MCF 10A (cell line): ENCODE data around the gene TMEM198. TPM values are rescaled to one million over a fixed set of nuclear protein-coding genes. Genes with fewer than 3 reads are reported as not detected.

Experiments
- BruUV-seq: library from RNA; stranded (reverse); fragments of 400-500 nt; replicated peaks from 2 replicates; lab custom pipeline; 2021; lab: Mats Ljungman, UMichigan
- CTCF ChIA-PET: fragments of 300-600 bp; sonication (Branson Sonifier 250); formaldehyde crosslinking; extraction: SDS; loops from one replicate; lab custom pipeline; 2021; ENCODE audit warnings: antibody characterized with exemption, inconsistent platforms; lab: Yijun Ruan, JAX
- POLR2A ChIA-PET: fragments of 300-600, 350-650 bp; sonication (Branson Sonifier 250); formaldehyde crosslinking; extraction: SDS; loops from one replicate; lab custom pipeline; 2020; ENCODE audit warnings: antibody characterized with exemption, inconsistent platforms; lab: Yijun Ruan, JAX
- DNase-seq: peaks from one replicate; pipeline ENCODE4 v3.0.0-alpha.2; 2018; ENCODE audit not compliant: unreplicated experiment
- H3K27ac Mint-ChIP-seq: one replicate; pipeline ENCODE4 v1.8.0; 2022; ENCODE audit warnings: mild to moderate bottlenecking, low read depth, mixed read lengths; ENCODE audit not compliant: unreplicated experiment
- H3K27me3 Mint-ChIP-seq: one replicate; pipeline ENCODE4 v1.8.0; 2022; ENCODE audit warnings: mixed read lengths; ENCODE audit not compliant: insufficient read depth, unreplicated experiment
- H3K36me3 Mint-ChIP-seq: one replicate; pipeline ENCODE4 v1.8.0; 2022; ENCODE audit warnings: mild to moderate bottlenecking, moderate library complexity, mixed read lengths; ENCODE audit not compliant: insufficient read depth, unreplicated experiment
- H3K4me1 Mint-ChIP-seq: one replicate; pipeline ENCODE4 v1.8.0; 2022; ENCODE audit warnings: mixed read lengths; ENCODE audit not compliant: insufficient read depth, unreplicated experiment
- H3K4me3 Mint-ChIP-seq: one replicate; pipeline ENCODE4 v1.8.0; 2022; ENCODE audit warnings: mild to moderate bottlenecking, moderate library complexity, mixed read lengths; ENCODE audit not compliant: unreplicated experiment
- H3K9me3 Mint-ChIP-seq: one replicate; pipeline ENCODE4 v1.8.0; 2022; ENCODE audit warnings: mixed read lengths; ENCODE audit not compliant: unreplicated experiment
- CTCF ChIP-seq: fragments of 200-600 bp; IDR thresholded peaks from one replicate; pipeline ENCODE4 v1.8.0; 2022; ENCODE audit warnings: antibody characterized with exemption, mild to moderate bottlenecking; ENCODE audit not compliant: unreplicated experiment
- intact Hi-C: fragments of 100-400 bp; cut with micrococcal nuclease; formaldehyde crosslinking; loops from 2 replicates; pipeline ENCODE4 v1.14.1; 2022
- total RNA-seq: library from RNA; stranded (reverse); gene quantifications from 2 replicates; pipeline ENCODE4 v1.2.3, GENCODE V29; 2022

TMEM198 gene
- total RNA-seq, 1 experiment from 2014 or later = 6.3 TPM

- POLR2A ChIA-PET = interaction anchor here (1.2 kb wide), 1 partner anchor 112 kb away, joined by 4 read pairs; no protein-coding TSS in a partner anchor
- no peak within 1 kb of the TSS for H3K27ac Mint-ChIP-seq
- no peaks in the 10 kb centered on the region for H3K9me3 Mint-ChIP-seq
- DNase-seq = no peak
- no peak for TF ChIP-seq CTCF
- CTCF ChIA-PET = no interaction called here
- H3K36me3 Mint-ChIP-seq = no peaks in the 10 kb centered on the region
- no TSS peak for BruUV-seq
- H3K4me3 Mint-ChIP-seq = no peak within 1 kb of the TSS
- intact Hi-C loops = no loop called here
- peaks cover 11% of the 10 kb centered on the region for H3K4me1 Mint-ChIP-seq
- H3K27me3 Mint-ChIP-seq = peaks cover 94% of the 10 kb centered on the region
These were observed 29.5 kb upstream of the TMEM198 start, which contains the start of gene ASIC4 for GRCh38 chr2:219514196-219514761. Gene ASIC4, plus strand, starts transcription at chr2:219514482. Its CDS starts 243 bp downstream, at chr2:219514725.

- CTCF ChIA-PET = interaction anchor here (0.6 kb wide), 1 partner anchor 26 kb away, joined by 3 read pairs; no protein-coding TSS in a partner anchor
- no TSS peak for BruUV-seq
These were observed 29.0 kb upstream of the TMEM198 start for GRCh38 chr2:219514836-219515235.

GRCh38 chr2:219515874-219516629 lies 27.8 kb upstream of the TMEM198 start:
- Mint-ChIP-seq H3K27ac (no peak overlapping the region), H3K4me1 (peaks cover 6% of the 10 kb centered on the region), H3K27me3 (peaks cover 83% of the 10 kb centered on the region), H3K9me3 (no peaks in the 10 kb centered on the region), H3K4me3 (no peak overlapping the region), H3K36me3 (no peaks in the 10 kb centered on the region)
- intact Hi-C loops = no loop called here
- POLR2A ChIA-PET = no interaction called here
- BruUV-seq = no TSS peak
- CTCF ChIA-PET = interaction anchor here (0.6 to 1.0 kb wide), 5 partner anchors 14 to 114 kb away, joined by 3 to 4 read pairs (median 4); no protein-coding TSS in a partner anchor
- no peak for DNase-seq
- TF ChIP-seq CTCF = no peak

More at GRCh38 chr2:219514836-219515235, 29.0 kb upstream of the TMEM198 start:
- H3K9me3 Mint-ChIP-seq = no peaks in the 10 kb centered on the region
- POLR2A ChIA-PET = interaction anchor here (0.6 kb wide), 1 partner anchor 53 kb away, joined by 3 read pairs; no protein-coding TSS in a partner anchor
- peaks cover 6% of the 10 kb centered on the region for H3K4me1 Mint-ChIP-seq
- no peak overlapping the region for H3K4me3 Mint-ChIP-seq
- H3K27me3 Mint-ChIP-seq = peaks cover 95% of the 10 kb centered on the region
- no peaks in the 10 kb centered on the region for H3K36me3 Mint-ChIP-seq
- no peak for TF ChIP-seq CTCF
- DNase-seq = no peak
- H3K27ac Mint-ChIP-seq = no peak overlapping the region
- intact Hi-C loops = no loop called here

GRCh38 chr2:219516888-219517287 lies 26.9 kb upstream of the TMEM198 start:
- H3K27me3 Mint-ChIP-seq = peaks cover 82% of the 10 kb centered on the region
- no peaks in the 10 kb centered on the region for H3K36me3 Mint-ChIP-seq
- POLR2A ChIA-PET = interaction anchor here (0.7 kb wide), 1 partner anchor 17 kb away, joined by 3 read pairs; no protein-coding TSS in a partner anchor
- no peak overlapping the region for H3K4me3 Mint-ChIP-seq
- BruUV-seq = no TSS peak
- intact Hi-C loops = no loop called here
- CTCF ChIA-PET = interaction anchor here (0.6 to 2.8 kb wide), 4 partner anchors 13 to 263 kb away, joined by 3 to 11 read pairs (median 3); partner anchors contain the start of gene TUBA4A
- no peaks in the 10 kb centered on the region for H3K9me3 Mint-ChIP-seq
- H3K27ac Mint-ChIP-seq = no peak overlapping the region
- DNase-seq = no peak
- TF ChIP-seq CTCF = no peak
- H3K4me1 Mint-ChIP-seq = peaks cover 14% of the 10 kb centered on the region
